ENCODE measurements around the gene C1orf105. TPM values are rescaled to one million over a fixed set of nuclear protein-coding genes. Genes with fewer than 3 reads are reported as not detected.
A peak's percentile ranks its signal among the peaks of the same experiment; 100 is the strongest.

C1orf105 gene
- total RNA-seq, 4 donors from 2014 or later: 0.89 to 1.5 (median 1.5) TPM; not detected in 1

DNA sequence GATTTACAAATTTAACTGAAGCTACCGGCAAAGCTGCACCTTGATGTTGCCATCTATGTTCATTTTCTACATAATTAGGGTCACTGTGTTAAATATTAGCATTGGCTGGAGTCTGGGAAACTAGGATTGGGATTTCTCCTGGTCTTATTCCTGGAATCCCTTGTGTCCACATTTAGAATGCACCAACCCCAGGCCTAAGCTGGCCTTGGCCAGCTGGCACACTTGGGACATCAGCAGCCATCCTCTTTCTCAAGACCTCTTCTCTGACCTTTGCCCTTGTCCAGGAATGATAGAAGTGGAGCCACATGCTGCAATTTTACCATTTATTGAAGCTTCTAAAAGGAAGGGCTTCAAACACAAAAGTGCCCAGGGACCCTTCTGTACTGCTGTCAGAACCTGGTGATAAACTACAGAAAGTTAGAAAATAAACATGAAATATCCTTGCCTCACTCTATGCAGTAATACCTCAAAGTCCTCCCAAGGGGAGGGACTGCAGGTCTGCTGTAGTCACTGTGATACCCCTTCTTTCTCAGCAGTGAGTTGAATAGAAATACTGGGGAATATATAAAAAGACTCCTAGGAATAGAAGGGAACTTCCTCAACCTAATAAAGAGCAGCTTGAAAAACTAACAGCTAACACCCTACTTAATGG lies 37.1 kb downstream of the C1orf105 start:
- H3K4me3 ChIP-seq: no peak overlapping the region
- H3K27ac ChIP-seq: no peak overlapping the region
- no peaks in the 10 kb centered on the region for H3K9me3 ChIP-seq
- H3K36me3 ChIP-seq: no peaks in the 10 kb centered on the region
- peaks cover 7% of the 10 kb centered on the region for H3K27me3 ChIP-seq
- TF ChIP-seq POLR2AphosphoS5 (IDR thresholded peaks at IDR 0.05) (no peak), EP300 (IDR thresholded peaks at IDR 0.05) (no peak), POLR2A (IDR thresholded peaks at IDR 0.05) (no peak)
- TF ChIP-seq, protein P1, sequence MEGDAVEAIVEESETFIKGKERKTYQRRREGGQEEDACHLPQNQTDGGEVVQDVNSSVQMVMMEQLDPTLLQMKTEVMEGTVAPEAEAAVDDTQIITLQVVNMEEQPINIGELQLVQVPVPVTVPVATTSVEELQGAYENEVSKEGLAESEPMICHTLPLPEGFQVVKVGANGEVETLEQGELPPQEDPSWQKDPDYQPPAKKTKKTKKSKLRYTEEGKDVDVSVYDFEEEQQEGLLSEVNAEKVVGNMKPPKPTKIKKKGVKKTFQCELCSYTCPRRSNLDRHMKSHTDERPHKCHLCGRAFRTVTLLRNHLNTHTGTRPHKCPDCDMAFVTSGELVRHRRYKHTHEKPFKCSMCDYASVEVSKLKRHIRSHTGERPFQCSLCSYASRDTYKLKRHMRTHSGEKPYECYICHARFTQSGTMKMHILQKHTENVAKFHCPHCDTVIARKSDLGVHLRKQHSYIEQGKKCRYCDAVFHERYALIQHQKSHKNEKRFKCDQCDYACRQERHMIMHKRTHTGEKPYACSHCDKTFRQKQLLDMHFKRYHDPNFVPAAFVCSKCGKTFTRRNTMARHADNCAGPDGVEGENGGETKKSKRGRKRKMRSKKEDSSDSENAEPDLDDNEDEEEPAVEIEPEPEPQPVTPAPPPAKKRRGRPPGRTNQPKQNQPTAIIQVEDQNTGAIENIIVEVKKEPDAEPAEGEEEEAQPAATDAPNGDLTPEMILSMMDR (IDR thresholded peaks at IDR 0.05): no peak
- DNase-seq (ENCODE audit: low spot score in 2 of 2): no peak
- 84% methylated on average over 1 of the region's 1 CpG for WGBS
- H3K4me1 ChIP-seq: peaks cover 4% of the 10 kb centered on the region

DNA sequence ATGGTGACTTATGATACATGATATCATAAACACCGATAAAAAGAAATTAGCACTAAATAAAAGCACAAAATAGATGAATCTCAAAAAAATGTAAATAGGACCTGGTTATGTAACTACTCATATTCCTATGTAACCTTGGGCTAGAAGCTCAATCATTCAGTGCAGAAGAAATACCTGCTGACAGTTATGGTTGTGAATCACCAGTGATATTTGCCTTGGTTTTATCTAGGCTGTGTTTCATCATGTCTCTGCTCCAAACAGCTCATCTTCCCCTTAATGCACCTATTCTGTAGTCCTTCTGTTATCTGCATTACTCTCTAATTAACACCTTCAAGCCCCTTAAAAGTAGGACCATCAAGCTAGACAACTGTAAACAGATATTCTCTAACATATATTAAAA lies 39.7 kb downstream of the C1orf105 start:
- Histone ChIP-seq H3K27ac (no peak overlapping the region), H3K4me3 (no peak overlapping the region), H3K9me3 (no peaks in the 10 kb centered on the region), H3K4me1 (peaks cover 4% of the 10 kb centered on the region), H3K27me3 (peaks cover 7% of the 10 kb centered on the region), H3K36me3 (no peaks in the 10 kb centered on the region)
- TF ChIP-seq, protein P1 (IDR thresholded peaks at IDR 0.05): no peak
- no peak for TF ChIP-seq POLR2A (IDR thresholded peaks at IDR 0.05)
- TF ChIP-seq POLR2AphosphoS5 (IDR thresholded peaks at IDR 0.05): no peak
- TF ChIP-seq EP300 (IDR thresholded peaks at IDR 0.05): no peak
- DNase-seq (ENCODE audit: low spot score in 2 of 2): no peak
- 52% methylated on average over 1 of the region's 1 CpG for WGBS

DNA sequence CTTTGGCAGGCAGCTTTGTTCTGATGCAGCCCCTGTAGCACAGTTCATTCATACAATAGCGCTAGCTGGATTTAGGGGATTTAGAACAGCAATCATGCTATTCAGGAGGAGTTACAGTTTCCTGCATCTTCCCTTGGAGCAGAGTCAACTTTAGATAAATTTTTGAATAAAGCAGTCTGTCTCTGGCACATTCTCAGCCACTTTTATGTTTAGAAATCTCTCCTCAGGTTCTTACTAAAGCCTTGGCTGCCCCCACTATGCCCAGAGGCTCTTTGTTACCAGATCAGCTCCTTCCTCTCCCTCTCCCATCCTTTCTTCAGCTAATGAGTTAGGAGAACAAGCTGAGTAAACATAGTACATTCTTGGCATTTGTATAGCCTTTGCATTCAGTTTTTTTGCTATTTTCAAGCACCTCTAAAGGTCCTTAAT lies 40.4 kb downstream of the C1orf105 start:
- no peak overlapping the region for H3K27ac ChIP-seq
- no peak overlapping the region for H3K4me3 ChIP-seq
- no peak for TF ChIP-seq EP300 (IDR thresholded peaks at IDR 0.05)
- TF ChIP-seq, protein P1 (IDR thresholded peaks at IDR 0.05): no peak
- no peak for TF ChIP-seq POLR2AphosphoS5 (IDR thresholded peaks at IDR 0.05)
- TF ChIP-seq POLR2A (IDR thresholded peaks at IDR 0.05): no peak
- peaks cover 7% of the 10 kb centered on the region for H3K27me3 ChIP-seq
- no peaks in the 10 kb centered on the region for H3K36me3 ChIP-seq
- WGBS: 23% methylated on average over 1 of the region's 1 CpG
- H3K9me3 ChIP-seq: no peaks in the 10 kb centered on the region
- DNase-seq (ENCODE audit: low spot score in 2 of 2): no peak
- peaks cover 4% of the 10 kb centered on the region for H3K4me1 ChIP-seq

DNA sequence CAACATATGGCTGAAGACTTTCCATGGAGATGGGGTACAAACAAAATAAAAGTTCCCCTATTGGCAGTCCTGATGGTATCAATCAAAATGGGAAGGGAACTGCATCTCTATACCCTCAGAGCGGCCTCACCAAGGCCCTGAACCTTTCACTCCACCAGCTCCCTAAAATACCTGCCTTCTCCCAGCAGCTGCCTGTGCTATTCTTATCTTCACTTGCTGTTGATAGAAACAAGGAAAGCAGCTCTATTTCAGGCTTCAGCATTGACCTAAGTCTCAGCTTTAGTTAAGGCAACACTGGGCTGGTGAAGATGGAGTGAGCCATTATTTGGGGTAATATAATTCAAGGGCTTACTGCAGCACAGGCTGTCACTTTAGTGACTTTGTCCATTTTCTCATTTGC lies 45.1 kb downstream of the C1orf105 start:
- no peak for DNase-seq (ENCODE audit: low spot score in 2 of 2)

DNA sequence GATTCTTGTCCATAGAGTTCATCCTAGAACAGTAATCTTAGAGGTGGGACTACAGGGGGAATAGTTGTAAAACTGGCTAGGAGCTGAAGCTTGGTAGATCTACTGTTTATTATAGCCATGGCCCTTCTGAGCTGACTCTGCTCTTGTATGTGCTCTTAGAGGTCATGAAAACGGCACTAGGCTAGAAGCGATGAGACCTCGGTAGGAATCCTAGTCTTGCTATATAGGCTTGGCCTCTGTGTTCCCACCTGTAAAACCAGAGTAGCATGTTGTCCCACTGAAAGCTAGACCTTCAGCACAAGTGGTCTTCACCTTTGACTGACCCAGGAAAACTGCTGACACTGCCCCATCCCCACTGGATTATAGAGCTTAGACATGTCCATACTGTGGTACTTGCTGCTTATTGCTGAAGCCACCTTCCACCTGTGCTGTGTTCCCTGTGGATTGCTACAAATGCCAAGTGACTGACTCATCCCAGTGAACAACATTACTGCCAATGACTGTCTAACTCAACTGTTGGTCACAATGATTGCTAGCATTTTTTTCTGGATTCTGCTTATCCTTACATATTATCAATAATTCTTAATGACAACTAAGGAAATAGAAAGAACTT lies 46.4 kb downstream of the C1orf105 start:
- H3K4me3 ChIP-seq: no peak overlapping the region
- no peak for TF ChIP-seq POLR2AphosphoS5 (IDR thresholded peaks at IDR 0.05)
- no peak for TF ChIP-seq POLR2A (IDR thresholded peaks at IDR 0.05)
- TF ChIP-seq, protein P1 (IDR thresholded peaks at IDR 0.05): no peak
- no peak for TF ChIP-seq EP300 (IDR thresholded peaks at IDR 0.05)
- H3K9me3 ChIP-seq: no peaks in the 10 kb centered on the region
- WGBS: 95% methylated on average over 3 of the region's 3 CpGs
- no peak overlapping the region for H3K27ac ChIP-seq
- no peak for DNase-seq (ENCODE audit: low spot score in 2 of 2)
- no peaks in the 10 kb centered on the region for H3K36me3 ChIP-seq
- H3K4me1 ChIP-seq: no peaks in the 10 kb centered on the region
- no peaks in the 10 kb centered on the region for H3K27me3 ChIP-seq

More for the DNA sequence above, 45.1 kb downstream of the C1orf105 start:
- peaks cover 4% of the 10 kb centered on the region for H3K4me1 ChIP-seq
- H3K36me3 ChIP-seq: no peaks in the 10 kb centered on the region
- TF ChIP-seq POLR2AphosphoS5 (IDR thresholded peaks at IDR 0.05): no peak
- TF ChIP-seq, protein P1 (IDR thresholded peaks at IDR 0.05): peak in 1 of 2 donors; percentile 3
- no peak overlapping the region for H3K27ac ChIP-seq
- H3K27me3 ChIP-seq: no peaks in the 10 kb centered on the region
- WGBS: 75% methylated on average over 1 of the region's 1 CpG
- no peak overlapping the region for H3K4me3 ChIP-seq
- H3K9me3 ChIP-seq: no peaks in the 10 kb centered on the region

Measured in suprapubic skin (tissue), 4 donors.